ENCODE results near the gene CCR6.

GRCh38 chr6:167087857-167088354 lies 35.0 kb upstream of the CCR6 start:
- no peak for TF ChIP-seq CTCF (CRISPR knock-in tag; IDR thresholded peaks at IDR 0.05)
- TF ChIP-seq NFKB2 (CRISPR knock-in tag; IDR thresholded peaks at IDR 0.05; ENCODE audit: borderline replicate concordance) = no peak
- no peak for TF ChIP-seq POLR2A (IDR thresholded peaks at IDR 0.05; ENCODE audit: insufficient read depth in 1 of 2, low read depth in 2 of 2, low read length in 2 of 2)
- no peak for TF ChIP-seq TAF1 (CRISPR knock-in tag; IDR thresholded peaks at IDR 0.05)
- no peak for TF ChIP-seq RAD21 (CRISPR knock-in tag; IDR thresholded peaks at IDR 0.05)
- no peak for TF ChIP-seq HDAC1 (CRISPR knock-in tag; IDR thresholded peaks at IDR 0.05)
- no peak for TF ChIP-seq EZH2 (conservative IDR thresholded peaks at IDR 0.05; ENCODE audit: low read depth, low read length)
- no peak for TF ChIP-seq ZNF589 (CRISPR knock-in tag; conservative IDR thresholded peaks at IDR 0.05)
- TF ChIP-seq ONECUT2 (CRISPR knock-in tag; IDR thresholded peaks at IDR 0.05) = no peak
- no peak for TF ChIP-seq CEBPB (IDR thresholded peaks at IDR 0.05; ENCODE audit: borderline replicate concordance, low read depth, low read length)

Data from HepG2 (cell line).